Measurements from ENCODE around the gene VTA1. TPM values are rescaled to one million over a fixed set of nuclear protein-coding genes. Genes with fewer than 3 reads are reported as not detected.

Gene VTA1
- total and polyA plus RNA-seq, 2 donors (not counting 1 experiment from before 2014, with no cell fraction given): 19.8 to 27.9 TPM

DNA sequence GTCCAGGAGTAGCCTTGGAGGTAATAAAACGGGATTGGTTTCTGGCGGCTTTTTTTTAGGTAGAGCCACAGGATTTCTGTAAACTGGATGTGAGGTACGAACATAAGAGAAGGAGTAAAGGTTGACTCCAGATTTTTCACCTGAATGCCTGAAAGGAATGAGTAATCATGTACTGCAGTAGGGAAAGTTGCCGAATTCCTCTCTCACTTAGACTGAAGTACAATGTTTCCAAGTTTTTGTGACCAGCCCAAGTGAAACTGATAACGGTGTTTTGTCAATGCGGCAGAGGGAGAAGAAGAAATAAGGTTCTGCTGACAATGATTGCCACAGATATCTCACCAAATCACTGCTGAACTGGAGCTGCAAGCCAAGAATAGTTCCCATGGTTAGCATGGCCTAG is 75.0 kb downstream of the VTA1 start:
- TF ChIP-seq EZH2 (IDR thresholded peaks at IDR 0.05; ENCODE audit: borderline replicate concordance, insufficient read depth, low read depth, low read length, poor library complexity, severe bottlenecking): no peak
- TF ChIP-seq, protein P1, sequence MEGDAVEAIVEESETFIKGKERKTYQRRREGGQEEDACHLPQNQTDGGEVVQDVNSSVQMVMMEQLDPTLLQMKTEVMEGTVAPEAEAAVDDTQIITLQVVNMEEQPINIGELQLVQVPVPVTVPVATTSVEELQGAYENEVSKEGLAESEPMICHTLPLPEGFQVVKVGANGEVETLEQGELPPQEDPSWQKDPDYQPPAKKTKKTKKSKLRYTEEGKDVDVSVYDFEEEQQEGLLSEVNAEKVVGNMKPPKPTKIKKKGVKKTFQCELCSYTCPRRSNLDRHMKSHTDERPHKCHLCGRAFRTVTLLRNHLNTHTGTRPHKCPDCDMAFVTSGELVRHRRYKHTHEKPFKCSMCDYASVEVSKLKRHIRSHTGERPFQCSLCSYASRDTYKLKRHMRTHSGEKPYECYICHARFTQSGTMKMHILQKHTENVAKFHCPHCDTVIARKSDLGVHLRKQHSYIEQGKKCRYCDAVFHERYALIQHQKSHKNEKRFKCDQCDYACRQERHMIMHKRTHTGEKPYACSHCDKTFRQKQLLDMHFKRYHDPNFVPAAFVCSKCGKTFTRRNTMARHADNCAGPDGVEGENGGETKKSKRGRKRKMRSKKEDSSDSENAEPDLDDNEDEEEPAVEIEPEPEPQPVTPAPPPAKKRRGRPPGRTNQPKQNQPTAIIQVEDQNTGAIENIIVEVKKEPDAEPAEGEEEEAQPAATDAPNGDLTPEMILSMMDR (IDR thresholded peaks at IDR 0.05): no peak
- H3K27me3 Mint-ChIP-seq: no peaks in the 10 kb centered on the region
- Histone ChIP-seq H3K4me2 (replicated peaks; ENCODE audit: low read depth, low read length, poor library complexity, severe bottlenecking) (no peak overlapping the region), H3K4me3 (ENCODE audit: control extremely low read depth in 1 of 5, extremely low read depth in 1 of 5, insufficient read depth in 1 of 5, low read depth in 2 of 5, low read length in 4 of 5) (no peak overlapping the region), H3K27me3 (replicated peaks in 1 of 4; ENCODE audit: control extremely low read depth in 1 of 4, control insufficient read depth in 3 of 4, insufficient read depth in 4 of 4, low read length in 3 of 4) (no peaks in the 10 kb centered on the region), H3K79me2 (ENCODE audit: control insufficient read depth, insufficient read depth, low read length) (no peaks in the 10 kb centered on the region), H2AFZ (ENCODE audit: insufficient read depth, low read depth, low read length, poor library complexity, severe bottlenecking) (no peak overlapping the region), H3K27ac (ENCODE audit: low read length in 2 of 2) (no peak overlapping the region), H3K36me3 (replicated peaks in 1 of 2; ENCODE audit: control extremely low read depth in 1 of 2, control insufficient read depth in 1 of 2, extremely low read depth in 1 of 2, insufficient read depth in 2 of 2, low read length in 1 of 2) (peaks cover 5 to 13% of the 10 kb centered on the region in 2 experiments), H3K9ac (ENCODE audit: low read length) (no peak overlapping the region), H4K20me1 (ENCODE audit: control insufficient read depth, insufficient read depth, low read length, poor library complexity, severe bottlenecking) (no peaks in the 10 kb centered on the region), H3K4me1 (ENCODE audit: control insufficient read depth in 2 of 2, insufficient read depth in 2 of 2, low read length in 2 of 2) (no peaks in the 10 kb centered on the region), H3K9me3 (ENCODE audit: control extremely low read depth in 1 of 3, control insufficient read depth in 2 of 3, insufficient read depth in 1 of 3, low read length in 2 of 3) (no peaks in the 10 kb centered on the region)
- DNase-seq (no peak), ATAC-seq (ENCODE audit: low read depth) (no peak)
- H3K9me3 Mint-ChIP-seq (ENCODE audit: insufficient read depth): no peaks in the 10 kb centered on the region
- H3K27ac Mint-ChIP-seq: no peak overlapping the region
- ChIA-PET CTCF (no interaction called here), POLR2A (no interaction called here)
- H3K4me3 Mint-ChIP-seq: no peak overlapping the region
- 100% methylated on average over 2 of the region's 6 CpGs for WGBS (ENCODE audit: insufficient coverage)
- intact Hi-C loops (cut with micrococcal nuclease): no loop called here
- no peaks in the 10 kb centered on the region for H3K4me1 Mint-ChIP-seq

GRCh38 chr6:142223938-142224337 is 76.9 kb downstream of the VTA1 start:
- H3K4me1 ChIP-seq (ENCODE audit: control insufficient read depth in 2 of 2, insufficient read depth in 2 of 2, low read length in 2 of 2): no peaks in the 10 kb centered on the region
- H3K9ac ChIP-seq (ENCODE audit: low read length): no peak overlapping the region
- WGBS (ENCODE audit: insufficient coverage): 100% methylated on average over 3 of the region's 8 CpGs
- no peaks in the 10 kb centered on the region for H3K79me2 ChIP-seq (ENCODE audit: control insufficient read depth, insufficient read depth, low read length)
- ATAC-seq (ENCODE audit: low read depth) (no peak), DNase-seq (no peak)
- no peaks in the 10 kb centered on the region for H3K4me1 Mint-ChIP-seq
- no peak overlapping the region for H3K27ac Mint-ChIP-seq
- H3K4me2 ChIP-seq (replicated peaks; ENCODE audit: low read depth, low read length, poor library complexity, severe bottlenecking): no peak overlapping the region
- H2AFZ ChIP-seq (ENCODE audit: insufficient read depth, low read depth, low read length, poor library complexity, severe bottlenecking): no peak overlapping the region
- H3K27ac ChIP-seq (ENCODE audit: low read length in 2 of 2): no peak overlapping the region
- intact Hi-C loops (cut with micrococcal nuclease): no loop called here
- H3K9me3 ChIP-seq (ENCODE audit: control extremely low read depth in 1 of 3, control insufficient read depth in 2 of 3, insufficient read depth in 1 of 3, low read length in 2 of 3): peaks cover 0 to 6% (median 0%) of the 10 kb centered on the region in 3 donors
- TF ChIP-seq, protein P1 (IDR thresholded peaks at IDR 0.05): no peak
- no peak for TF ChIP-seq EZH2 (IDR thresholded peaks at IDR 0.05; ENCODE audit: borderline replicate concordance, insufficient read depth, low read depth, low read length, poor library complexity, severe bottlenecking)
- no peaks in the 10 kb centered on the region for H4K20me1 ChIP-seq (ENCODE audit: control insufficient read depth, insufficient read depth, low read length, poor library complexity, severe bottlenecking)
- CTCF ChIA-PET: no interaction called here
- no peaks in the 10 kb centered on the region for H3K27me3 ChIP-seq (replicated peaks in 1 of 4; ENCODE audit: control extremely low read depth in 1 of 4, control insufficient read depth in 3 of 4, insufficient read depth in 4 of 4, low read length in 3 of 4)
- H3K9me3 Mint-ChIP-seq (ENCODE audit: insufficient read depth): peaks cover 12% of the 10 kb centered on the region
- no peak overlapping the region for H3K4me3 Mint-ChIP-seq
- POLR2A ChIA-PET: no interaction called here
- H3K36me3 ChIP-seq (replicated peaks in 1 of 2; ENCODE audit: control extremely low read depth in 1 of 2, control insufficient read depth in 1 of 2, extremely low read depth in 1 of 2, insufficient read depth in 2 of 2, low read length in 1 of 2): peaks cover 4% of the 10 kb centered on the region in 2 experiments
- no peaks in the 10 kb centered on the region for H3K27me3 Mint-ChIP-seq
- no peak overlapping the region for H3K4me3 ChIP-seq (ENCODE audit: control extremely low read depth in 1 of 5, extremely low read depth in 1 of 5, insufficient read depth in 1 of 5, low read depth in 2 of 5, low read length in 4 of 5)
